AG10803 (cell line): ENCODE results near the gene SERPINA7.

Experiments used
- DNase-seq: peaks from one replicate; pipeline ENCODE4 v3.0.0; 2010; ENCODE audit warnings: low read depth
- H3K4me3 ChIP-seq: 2 replicates; pipeline ENCODE4 v1.5.1; 2011; ENCODE audit warnings: mild to moderate bottlenecking, low read length, control low read depth
- CTCF ChIP-seq: conservative IDR thresholded peaks from 2 replicates; pipeline ENCODE4 v1.5.1; 2011; ENCODE audit warnings: mild to moderate bottlenecking, low read length, control low read depth, inconsistent platforms

SERPINA7 gene

GRCh38 chrX:106038625-106039024, at the start of gene SERPINA7:
TSS of gene SERPINA7 (minus strand) at chrX:106038727. CDS start at chrX:106037058, 1,669 bp downstream.
- TF ChIP-seq CTCF = no peak
- no peak within 1 kb of the TSS for H3K4me3 ChIP-seq
- no peak for DNase-seq

- no peak for TF ChIP-seq CTCF
- DNase-seq = no peak
- H3K4me3 ChIP-seq = no peak overlapping the region
These were observed 30.5 kb upstream of the SERPINA7 start for GRCh38 chrX:106069048-106069447.

- no peak for DNase-seq
- no peak for TF ChIP-seq CTCF
- no peak overlapping the region for H3K4me3 ChIP-seq
These were observed 11.5 kb upstream of the SERPINA7 start for GRCh38 chrX:106050054-106050453.

GRCh38 chrX:106042296-106042695, 3.8 kb upstream of the SERPINA7 start:
- DNase-seq = no peak
- TF ChIP-seq CTCF = no peak
- no peak overlapping the region for H3K4me3 ChIP-seq

GRCh38 chrX:106040861-106041260, 2.3 kb upstream of the SERPINA7 start:
- DNase-seq = no peak
- no peak for TF ChIP-seq CTCF
- no peak overlapping the region for H3K4me3 ChIP-seq

- DNase-seq = no peak
- no peak overlapping the region for H3K4me3 ChIP-seq
- no peak for TF ChIP-seq CTCF
These were observed 1.4 kb upstream of the SERPINA7 start for GRCh38 chrX:106039920-106040319.

- no peak for DNase-seq
- no peak for TF ChIP-seq CTCF
- H3K4me3 ChIP-seq = no peak overlapping the region
These were observed 573 bp downstream of the SERPINA7 start for GRCh38 chrX:106037835-106038473.
